Duodenal mucosa (tissue), 2 donors: ENCODE data around the gene HORMAD2.

Source experiments
- H3K27ac ChIP-seq: one replicate; pipeline ENCODE4 v1.7.0; 2013; ENCODE audit warnings: low read depth, low read length
- H3K27me3 ChIP-seq, 2 donors: one replicate each; pipeline ENCODE4 v1.7.0; 2013; ENCODE audit warnings: low read length in 2 of 2, control low read depth in 1 of 2; ENCODE audit not compliant: insufficient read depth in 2 of 2, control insufficient read depth in 1 of 2
- H3K36me3 ChIP-seq, 2 donors: one replicate each; pipeline ENCODE4 v1.7.0; 2013; ENCODE audit warnings: low read length in 2 of 2, control low read depth in 1 of 2; ENCODE audit not compliant: insufficient read depth in 2 of 2, control insufficient read depth in 1 of 2
- H3K4me1 ChIP-seq, 2 donors: one replicate each; pipeline ENCODE4 v1.7.0; 2013; ENCODE audit warnings: low read length in 2 of 2, control low read depth in 1 of 2; ENCODE audit not compliant: insufficient read depth in 2 of 2, control insufficient read depth in 1 of 2
- H3K4me3 ChIP-seq, 2 donors: one replicate each; pipeline ENCODE4 v1.7.0; 2013; ENCODE audit warnings: low read length in 2 of 2, low read depth in 1 of 2
- H3K9ac ChIP-seq, 2 donors: one replicate each; pipeline ENCODE4 v1.7.0; 2013; ENCODE audit warnings: low read length in 2 of 2, low read depth in 1 of 2
- H3K9me3 ChIP-seq, 2 donors: one replicate each; pipeline ENCODE4 v1.7.0; 2013; ENCODE audit warnings: low read length in 2 of 2, control low read depth in 1 of 2; ENCODE audit not compliant: control insufficient read depth in 1 of 2

HORMAD2 gene

DNA sequence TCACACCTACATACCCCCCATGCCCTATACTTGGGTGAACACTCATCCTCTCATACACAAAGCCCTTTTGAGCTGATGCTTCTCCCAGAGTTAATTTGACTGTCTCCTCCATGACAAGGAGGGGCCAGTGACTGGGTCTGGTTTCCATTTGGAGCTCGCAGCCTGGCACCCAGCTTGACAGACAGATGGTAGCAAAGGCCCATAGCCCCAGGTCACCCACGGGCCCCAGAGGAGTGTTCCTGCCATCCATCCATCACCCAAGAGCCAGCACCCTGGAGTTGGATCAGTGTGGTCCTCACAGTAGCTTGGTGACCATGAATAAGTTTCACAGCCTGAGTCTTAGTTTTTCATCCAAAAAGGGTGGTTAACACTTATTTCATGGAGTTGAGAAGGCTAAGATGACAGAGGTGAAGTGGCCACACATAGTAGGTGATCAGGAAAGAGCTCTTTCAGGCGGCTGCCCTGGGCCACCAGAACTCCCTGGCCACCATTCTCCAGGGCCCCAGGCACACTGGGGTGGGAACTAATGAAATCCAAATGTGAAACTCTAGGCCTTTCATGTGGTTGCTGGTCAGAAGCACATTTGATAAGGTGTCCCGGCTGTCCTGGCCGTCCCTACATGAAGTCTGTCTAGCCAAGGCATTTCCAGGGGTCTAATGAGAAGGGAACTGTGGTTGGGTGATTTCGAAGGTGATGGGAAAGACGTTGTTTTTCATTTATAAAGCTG lies 123.9 kb downstream of the HORMAD2 start:
- H3K27me3 ChIP-seq, result no peaks in the 10 kb centered on the region
- H3K4me3 ChIP-seq, result no peak overlapping the region
- peaks cover 26 to 52% of the 10 kb centered on the region in 2 donors for H3K4me1 ChIP-seq
- H3K27ac ChIP-seq, result no peak overlapping the region
- H3K9ac ChIP-seq, result no peak overlapping the region
- H3K36me3 ChIP-seq, result no peaks in the 10 kb centered on the region
- H3K9me3 ChIP-seq, result no peaks in the 10 kb centered on the region

- Histone ChIP-seq H3K4me3 (no peak overlapping the region), H3K4me1 (peaks cover 26 to 57% of the 10 kb centered on the region in 2 donors), H3K27me3 (no peaks in the 10 kb centered on the region), H3K9ac (no peak overlapping the region), H3K36me3 (no peaks in the 10 kb centered on the region), H3K27ac (no peak overlapping the region), H3K9me3 (no peaks in the 10 kb centered on the region)
Observed at GRCh38 chr22:30204742-30205111, 124.5 kb downstream of the HORMAD2 start.

GRCh38 chr22:30205281-30206115 lies 125.2 kb downstream of the HORMAD2 start:
- H3K4me1 ChIP-seq, result peaks cover 26 to 57% of the 10 kb centered on the region in 2 donors
- no peaks in the 10 kb centered on the region for H3K27me3 ChIP-seq
- peak overlapping the region; percentile 13 for H3K27ac ChIP-seq
- H3K9me3 ChIP-seq, result no peaks in the 10 kb centered on the region
- no peak overlapping the region for H3K9ac ChIP-seq
- H3K36me3 ChIP-seq, result no peaks in the 10 kb centered on the region
- no peak overlapping the region for H3K4me3 ChIP-seq

- H3K27ac ChIP-seq, result no peak overlapping the region
- no peaks in the 10 kb centered on the region for H3K36me3 ChIP-seq
- no peaks in the 10 kb centered on the region for H3K9me3 ChIP-seq
- H3K4me3 ChIP-seq, result no peak overlapping the region
- no peaks in the 10 kb centered on the region for H3K27me3 ChIP-seq
- peaks cover 22 to 52% of the 10 kb centered on the region in 2 donors for H3K4me1 ChIP-seq
- no peak overlapping the region for H3K9ac ChIP-seq
Observed at GRCh38 chr22:30206944-30207343, 126.7 kb downstream of the HORMAD2 start.

DNA sequence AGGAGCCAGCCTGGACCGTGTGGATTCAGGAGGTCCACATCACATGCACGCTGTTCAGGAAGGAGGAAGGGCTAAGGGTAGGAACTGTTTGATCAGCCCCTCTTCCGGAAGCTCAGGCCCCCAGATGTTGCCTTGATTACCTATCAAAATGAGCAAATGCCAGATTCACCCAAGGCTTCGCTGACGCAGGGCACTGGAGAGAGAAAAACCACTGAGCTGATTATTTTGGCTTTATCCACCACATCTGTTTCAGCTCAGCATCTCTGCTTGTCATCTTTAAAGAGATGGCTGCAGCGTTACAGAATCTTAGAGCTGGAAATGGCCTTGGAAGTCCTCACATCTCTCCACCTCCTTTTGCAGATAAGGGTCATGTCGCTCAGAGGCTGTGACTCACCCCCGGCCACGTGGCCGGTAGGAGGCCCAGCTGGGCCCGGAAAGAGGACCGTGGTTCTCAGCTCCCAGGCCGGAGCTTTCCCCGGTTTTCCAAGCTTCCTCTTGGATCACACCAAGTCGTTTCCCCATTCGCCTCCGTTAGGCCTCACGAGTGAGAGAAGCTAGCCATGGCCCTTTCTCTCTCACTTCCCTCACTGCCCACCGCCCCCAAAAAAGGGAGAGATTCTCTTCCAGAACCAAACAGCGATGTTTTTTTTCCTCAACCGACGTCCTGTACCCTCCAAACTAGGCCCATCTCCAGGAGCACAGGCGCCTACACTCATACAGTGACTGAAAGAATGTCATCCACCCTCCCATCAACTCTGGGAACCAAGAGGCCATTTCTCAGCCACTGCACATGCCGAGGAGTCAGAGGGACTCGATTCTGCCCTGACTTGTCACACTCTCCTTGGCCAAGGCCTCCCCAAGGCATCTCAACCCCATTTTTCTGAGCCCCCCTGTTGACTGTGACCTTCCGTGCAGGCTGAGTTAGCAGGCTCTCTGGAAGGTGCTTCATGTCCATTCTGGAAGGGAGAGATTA lies 128.7 kb downstream of the HORMAD2 start:
- Histone ChIP-seq H3K27me3 (no peaks in the 10 kb centered on the region), H3K9ac (peak overlapping the region in 1 of 2 donors; percentile 12)

GRCh38 chr22:30209642-30210041 lies 129.4 kb downstream of the HORMAD2 start:
- H3K4me1 ChIP-seq, result peaks cover 23 to 44% of the 10 kb centered on the region in 2 donors
- H3K27me3 ChIP-seq, result no peaks in the 10 kb centered on the region
- no peak overlapping the region for H3K27ac ChIP-seq
- no peaks in the 10 kb centered on the region for H3K36me3 ChIP-seq
- H3K9ac ChIP-seq, result no peak overlapping the region
- H3K9me3 ChIP-seq, result no peaks in the 10 kb centered on the region
- H3K4me3 ChIP-seq, result no peak overlapping the region

More for the DNA sequence above, 128.7 kb downstream of the HORMAD2 start:
- no peaks in the 10 kb centered on the region for H3K36me3 ChIP-seq
- no peaks in the 10 kb centered on the region for H3K9me3 ChIP-seq
- H3K4me3 ChIP-seq, result no peak overlapping the region
- peak overlapping the region; percentile 6 for H3K27ac ChIP-seq
- H3K4me1 ChIP-seq, result peaks cover 27 to 50% of the 10 kb centered on the region in 2 donors

- Histone ChIP-seq H3K27ac (no peak overlapping the region), H3K36me3 (no peaks in the 10 kb centered on the region), H3K4me1 (peaks cover 21 to 37% of the 10 kb centered on the region in 2 donors), H3K9ac (no peak overlapping the region), H3K4me3 (no peak overlapping the region), H3K9me3 (no peaks in the 10 kb centered on the region), H3K27me3 (no peaks in the 10 kb centered on the region)
Observed at GRCh38 chr22:30210235-30210909, 130.1 kb downstream of the HORMAD2 start.

GRCh38 chr22:30211124-30211820 lies 131.0 kb downstream of the HORMAD2 start:
- H3K27ac ChIP-seq, result no peak overlapping the region
- peaks cover 21 to 30% of the 10 kb centered on the region in 2 donors for H3K4me1 ChIP-seq
- no peak overlapping the region for H3K9ac ChIP-seq
- H3K36me3 ChIP-seq, result no peaks in the 10 kb centered on the region
- H3K9me3 ChIP-seq, result no peaks in the 10 kb centered on the region
- H3K4me3 ChIP-seq, result no peak overlapping the region
- H3K27me3 ChIP-seq, result no peaks in the 10 kb centered on the region

GRCh38 chr22:30212363-30212995 lies 132.2 kb downstream of the HORMAD2 start:
- Histone ChIP-seq H3K9ac (no peak overlapping the region), H3K27ac (no peak overlapping the region), H3K9me3 (no peaks in the 10 kb centered on the region), H3K27me3 (no peaks in the 10 kb centered on the region), H3K4me3 (no peak overlapping the region), H3K4me1 (peaks cover 21 to 30% of the 10 kb centered on the region in 2 donors), H3K36me3 (no peaks in the 10 kb centered on the region)
